SU-DHL-6 (cell line): Measurements from ENCODE around the gene SPSB2.

ENCODE experiments used
- H2AFZ ChIP-seq: fragments of 200-600 bp; sonication (generic); 2 replicates; pipeline ENCODE4 v1.6.1; 2014; ENCODE audit warnings: low read depth, mild to moderate bottlenecking, moderate library complexity, mixed read lengths, antibody characterized with exemption, low read length; ENCODE audit not compliant: severe bottlenecking
- H3F3A ChIP-seq: fragments of 200-600 bp; shearing (Covaris generic); 2 replicates; pipeline ENCODE4 v1.6.0; 2016; ENCODE audit warnings: antibody characterized with exemption, mild to moderate bottlenecking; ENCODE audit not compliant: insufficient read depth
- H3K27ac ChIP-seq: fragments of 200-600 bp; sonication (generic); 2 replicates; pipeline ENCODE4 v1.5.1; 2016; ENCODE audit warnings: low read depth, mild to moderate bottlenecking, low read length, moderate library complexity, mixed read lengths
- H3K27me3 ChIP-seq: fragments of 200-600 bp; sonication (generic), shearing (Covaris generic); 2 replicates; pipeline ENCODE4 v1.6.0; 2014; ENCODE audit warnings: mild to moderate bottlenecking, low read length
- H3K36me3 ChIP-seq: fragments of 200-600 bp; sonication (generic); 2 replicates; pipeline ENCODE4 v1.6.1; 2014; ENCODE audit warnings: mild to moderate bottlenecking, low read length, mixed read lengths
- H3K4me2 ChIP-seq: fragments of 300-600, 200-600 bp; shearing (Covaris generic), sonication (generic); 2 replicates; pipeline ENCODE4 v1.6.0; 2014; ENCODE audit warnings: low read length, low read depth, mild to moderate bottlenecking; ENCODE audit not compliant: poor library complexity, severe bottlenecking
- H3K4me3 ChIP-seq: fragments of 200-600 bp; sonication (generic); 2 replicates; pipeline ENCODE4 v1.5.1; 2014; ENCODE audit warnings: antibody characterized with exemption, low read length, mild to moderate bottlenecking, mixed read lengths; ENCODE audit not compliant: insufficient read depth, poor library complexity, severe bottlenecking
- H3K79me2 ChIP-seq: fragments of 200-600 bp; sonication (generic); 2 replicates; pipeline ENCODE4 v1.6.1; 2014; ENCODE audit warnings: mild to moderate bottlenecking, low read length, moderate library complexity; ENCODE audit not compliant: insufficient read depth
- H3K9ac ChIP-seq: fragments of 200-600 bp; sonication (generic); 2 replicates; pipeline ENCODE4 v1.7.0; 2014; ENCODE audit warnings: mild to moderate bottlenecking, low read length
- H3K9me2 ChIP-seq: fragments of 200-600 bp; sonication (generic); replicated peaks from 2 replicates; pipeline ENCODE4 v1.6.1; 2014; ENCODE audit warnings: low read length; ENCODE audit not compliant: insufficient read depth
- H3K9me3 ChIP-seq: fragments of 200-600 bp; sonication (generic); 2 replicates; pipeline ENCODE4 v1.6.1; 2014; ENCODE audit warnings: low read length, mixed read lengths; ENCODE audit not compliant: insufficient read depth
- H4K20me1 ChIP-seq: fragments of 200-600 bp; sonication (generic); 2 replicates; pipeline ENCODE4 v1.6.1; 2014; ENCODE audit warnings: low read depth, mild to moderate bottlenecking, antibody characterized with exemption, low read length, moderate library complexity, mixed read lengths
- CTCF ChIP-seq: fragments of 200-600 bp; sonication (generic); IDR thresholded peaks from one replicate; pipeline ENCODE4 v1.5.1; 2017; ENCODE audit warnings: antibody characterized with exemption, mild to moderate bottlenecking, low read length, moderate library complexity; ENCODE audit not compliant: insufficient read depth, poor library complexity, severe bottlenecking
- EZH2phosphoT487 ChIP-seq: fragments of 200-600 bp; sonication (generic), shearing (Covaris generic); conservative IDR thresholded peaks from 2 replicates; pipeline ENCODE4 v1.6.1; 2018; ENCODE audit warnings: mild to moderate bottlenecking, antibody characterized with exemption, low read length, moderate library complexity, mixed read lengths

The SPSB2 gene

GRCh38 chr12:6846316-6846869 lies 26.7 kb downstream of the SPSB2 start:
- Histone ChIP-seq H4K20me1 (no peaks in the 10 kb centered on the region), H3K79me2 (peaks cover 17% of the 10 kb centered on the region), H3K27me3 (no peaks in the 10 kb centered on the region), H3F3A (peaks cover 6% of the 10 kb centered on the region; the same call in 1 of the 2 replicates), H3K36me3 (no peaks in the 10 kb centered on the region), H3K9me3 (no peaks in the 10 kb centered on the region), H3K4me2 (no peak overlapping the region), H3K9ac (no peak overlapping the region), H3K27ac (no peak overlapping the region), H3K9me2 (no peaks in the 10 kb centered on the region), H2AFZ (no peak overlapping the region), H3K4me3 (no peak overlapping the region)
- TF ChIP-seq EZH2phosphoT487 (no peak), CTCF (no peak)

DNA sequence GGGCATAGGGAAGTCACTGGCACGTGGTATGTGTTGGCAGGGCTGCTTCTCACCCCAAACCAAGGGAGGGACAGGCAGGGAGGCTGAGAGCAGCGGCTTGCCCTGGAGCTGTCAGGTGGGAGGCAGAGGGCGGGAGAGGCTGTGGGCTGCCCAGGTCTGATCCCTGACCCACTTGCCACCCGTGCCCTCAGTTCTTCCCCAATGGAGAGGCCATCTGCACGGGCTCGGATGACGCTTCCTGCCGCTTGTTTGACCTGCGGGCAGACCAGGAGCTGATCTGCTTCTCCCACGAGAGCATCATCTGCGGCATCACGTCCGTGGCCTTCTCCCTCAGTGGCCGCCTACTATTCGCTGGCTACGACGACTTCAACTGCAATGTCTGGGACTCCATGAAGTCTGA lies 27.7 kb downstream of the SPSB2 start:
- Histone ChIP-seq H3F3A (peaks cover 4% of the 10 kb centered on the region; the same call in 1 of the 2 replicates), H3K4me3 (no peak overlapping the region), H3K79me2 (peaks cover 10% of the 10 kb centered on the region), H4K20me1 (no peaks in the 10 kb centered on the region), H3K4me2 (no peak overlapping the region), H3K9me3 (no peaks in the 10 kb centered on the region), H3K9me2 (no peaks in the 10 kb centered on the region), H3K27ac (no peak overlapping the region), H3K27me3 (no peaks in the 10 kb centered on the region), H3K9ac (no peak overlapping the region), H3K36me3 (no peaks in the 10 kb centered on the region), H2AFZ (no peak overlapping the region)
- TF ChIP-seq CTCF, result no peak
- TF ChIP-seq EZH2phosphoT487, result no peak

DNA sequence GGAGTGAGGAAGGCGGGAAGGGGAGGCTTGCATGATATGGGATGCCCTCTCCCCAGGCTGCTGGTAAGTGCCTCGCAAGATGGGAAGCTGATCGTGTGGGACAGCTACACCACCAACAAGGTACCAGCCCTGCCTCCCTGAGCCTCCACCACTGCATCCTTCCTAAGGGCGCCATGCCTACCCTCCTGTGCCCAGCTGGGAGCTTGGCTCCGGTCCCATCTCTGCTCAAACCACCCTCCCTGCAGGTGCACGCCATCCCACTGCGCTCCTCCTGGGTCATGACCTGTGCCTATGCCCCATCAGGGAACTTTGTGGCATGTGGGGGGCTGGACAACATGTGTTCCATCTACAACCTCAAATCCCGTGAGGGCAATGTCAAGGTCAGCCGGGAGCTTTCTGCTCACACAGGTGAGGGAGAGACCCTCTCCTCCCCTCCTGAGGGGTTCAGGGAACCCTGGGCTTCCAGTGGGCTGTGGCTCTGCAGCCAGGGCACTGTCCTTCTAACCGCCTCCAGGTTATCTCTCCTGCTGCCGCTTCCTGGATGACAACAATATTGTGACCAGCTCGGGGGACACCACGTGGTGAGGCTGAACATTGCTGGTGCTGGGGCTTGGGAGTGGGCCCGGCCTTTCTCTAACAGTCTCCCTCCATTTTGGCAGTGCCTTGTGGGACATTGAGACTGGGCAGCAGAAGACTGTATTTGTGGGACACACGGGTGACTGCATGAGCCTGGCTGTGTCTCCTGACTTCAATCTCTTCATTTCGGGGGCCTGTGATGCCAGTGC lies 29.8 kb downstream of the SPSB2 start:
- H3K36me3 ChIP-seq, result no peaks in the 10 kb centered on the region
- TF ChIP-seq EZH2phosphoT487 (no peak), CTCF (no peak)
- no peak overlapping the region for H3K9ac ChIP-seq
- no peaks in the 10 kb centered on the region for H4K20me1 ChIP-seq
- no peak overlapping the region for H2AFZ ChIP-seq
- peaks cover 4% of the 10 kb centered on the region; the same call in 1 of the 2 replicates for H3F3A ChIP-seq
- H3K4me3 ChIP-seq, result no peak overlapping the region
- no peaks in the 10 kb centered on the region for H3K79me2 ChIP-seq
- H3K9me3 ChIP-seq, result no peaks in the 10 kb centered on the region
- no peaks in the 10 kb centered on the region for H3K27me3 ChIP-seq
- no peaks in the 10 kb centered on the region for H3K9me2 ChIP-seq
- H3K4me2 ChIP-seq, result no peak overlapping the region
- H3K27ac ChIP-seq, result no peak overlapping the region
